IPS-NIHi7 (cell line): Measurements from ENCODE around the gene PLXDC2.
"Not testable (repeated sequence)": the region's sequence is repeated elsewhere in the genome, so short reads cannot be mapped to it uniquely, and the experiment has no call there.

Source experiments
- DNase-seq: peaks from one replicate; pipeline ENCODE4 v3.0.0; 2012; ENCODE audit warnings: mixed read lengths; ENCODE audit errors: extremely low spot score

Gene PLXDC2

GRCh38 chr10:20191392-20191791 is 375.2 kb downstream of the PLXDC2 start:
- DNase-seq, result not testable (repeated sequence)

GRCh38 chr10:20195076-20195475 is 378.8 kb downstream of the PLXDC2 start:
- no peak for DNase-seq

GRCh38 chr10:20200758-20201157 is 384.5 kb downstream of the PLXDC2 start:
- no peak for DNase-seq

GRCh38 chr10:20202337-20202736 is 386.1 kb downstream of the PLXDC2 start:
- DNase-seq, result no peak

GRCh38 chr10:20207653-20208052 is 391.4 kb downstream of the PLXDC2 start:
- DNase-seq, result no peak

- not testable (repeated sequence) for DNase-seq
Measured at GRCh38 chr10:20209098-20209497, 392.9 kb downstream of the PLXDC2 start.

GRCh38 chr10:20215547-20216152 is 399.4 kb downstream of the PLXDC2 start:
- peak; percentile 69 for DNase-seq

GRCh38 chr10:20221356-20221755 is 405.1 kb downstream of the PLXDC2 start:
- no peak for DNase-seq

- DNase-seq, result no peak
Measured at GRCh38 chr10:20228729-20229128, 412.5 kb downstream of the PLXDC2 start.

- DNase-seq, result no peak
Measured at GRCh38 chr10:20232079-20232705, 416.0 kb downstream of the PLXDC2 start.

GRCh38 chr10:20233423-20233822 is 417.2 kb downstream of the PLXDC2 start:
- DNase-seq, result peak; percentile 16

- DNase-seq, result no peak
Measured at GRCh38 chr10:20234579-20234978, 418.3 kb downstream of the PLXDC2 start.

GRCh38 chr10:20237091-20237570 is 420.9 kb downstream of the PLXDC2 start:
- DNase-seq, result no peak

- no peak for DNase-seq
Measured at GRCh38 chr10:20237586-20237985, 421.4 kb downstream of the PLXDC2 start.

- DNase-seq, result no peak
Measured at GRCh38 chr10:20240643-20241042, 424.4 kb downstream of the PLXDC2 start.

GRCh38 chr10:20247454-20247853 is 431.2 kb downstream of the PLXDC2 start:
- DNase-seq, result no peak

GRCh38 chr10:20247891-20248708 is 431.9 kb downstream of the PLXDC2 start:
- DNase-seq, result peak; percentile 39

- DNase-seq, result no peak
Measured at GRCh38 chr10:20254078-20254477, 437.8 kb downstream of the PLXDC2 start.

GRCh38 chr10:20254497-20254896 is 438.3 kb downstream of the PLXDC2 start:
- no peak for DNase-seq

GRCh38 chr10:20256969-20257368 is 440.7 kb downstream of the PLXDC2 start:
- no peak for DNase-seq

- DNase-seq, result peak; percentile 31
Measured at GRCh38 chr10:20257422-20257821, 441.2 kb downstream of the PLXDC2 start.

- no peak for DNase-seq
Measured at GRCh38 chr10:20265146-20265545, 448.9 kb downstream of the PLXDC2 start.

GRCh38 chr10:20267734-20268133 is 451.5 kb downstream of the PLXDC2 start:
- no peak for DNase-seq
